WTC11 (cell line): ENCODE results near the gene PTPRN2. TPM values are rescaled to one million over a fixed set of nuclear protein-coding genes. Genes with fewer than 3 reads are reported as not detected.

Experiments
- ATAC-seq: fragments of 200-7000 bp; cut with Tn5 transposase; 2 replicates; pipeline ENCODE4 v1.10.0; 2021; ENCODE audit warnings: mild to moderate bottlenecking, moderate library complexity
- CTCF ChIA-PET: fragments of 300-600 bp; sonication (Branson Sonifier 250); formaldehyde crosslinking; loops from one replicate; lab custom pipeline; 2021; ENCODE audit warnings: antibody characterized with exemption; lab: Charles Lee
- POLR2A ChIA-PET: fragments of 350-600 bp; sonication (Branson Sonifier 250); formaldehyde crosslinking; loops from one replicate; lab custom pipeline; 2021; ENCODE audit warnings: antibody characterized with exemption; lab: Charles Lee
- DNase-seq: peaks from one replicate; pipeline ENCODE4 v3.0.0; 2021; ENCODE audit warnings: low spot score
- H3K27ac Mint-ChIP-seq: 2 replicates; pipeline ENCODE4 v1.8.0; 2021; ENCODE audit warnings: mixed read lengths
- H3K27me3 Mint-ChIP-seq: 2 replicates; pipeline ENCODE4 v1.8.0; 2021; ENCODE audit warnings: low read depth, mild to moderate bottlenecking, moderate library complexity, mixed read lengths
- H3K36me3 Mint-ChIP-seq: 2 replicates; pipeline ENCODE4 v1.8.0; 2021; ENCODE audit warnings: mixed read lengths
- H3K4me1 Mint-ChIP-seq: 2 replicates; pipeline ENCODE4 v1.8.0; 2022; ENCODE audit warnings: mixed read lengths
- H3K4me3 Mint-ChIP-seq: 2 replicates; pipeline ENCODE4 v1.8.0; 2021; ENCODE audit warnings: mild to moderate bottlenecking, moderate library complexity, mixed read lengths
- H3K9me3 Mint-ChIP-seq: 2 replicates; pipeline ENCODE4 v1.8.0; 2021; ENCODE audit warnings: mixed read lengths
- AFF4 ChIP-seq: sonication (generic); formaldehyde crosslinking; IDR thresholded peaks from 2 replicates; pipeline ENCODE4 v1.8.1; 2023; ENCODE audit warnings: mild to moderate bottlenecking, missing genetic modification reagents, borderline replicate concordance
- ARID4B ChIP-seq: sonication (generic); formaldehyde crosslinking; IDR thresholded peaks from 2 replicates; pipeline ENCODE4 v1.8.0; 2023; ENCODE audit warnings: missing genetic modification reagents, mild to moderate bottlenecking, borderline replicate concordance
- ATF1 ChIP-seq: sonication (generic); formaldehyde crosslinking; IDR thresholded peaks from 2 replicates; pipeline ENCODE4 v1.8.1; 2023; ENCODE audit warnings: mild to moderate bottlenecking, moderate library complexity, missing genetic modification reagents
- CBFB ChIP-seq: sonication (generic); formaldehyde crosslinking; IDR thresholded peaks from 2 replicates; pipeline ENCODE4 v1.8.1; 2022; ENCODE audit warnings: mild to moderate bottlenecking, low read depth, missing genetic modification reagents
- E2F1 ChIP-seq: sonication (generic); formaldehyde crosslinking; IDR thresholded peaks from 2 replicates; pipeline ENCODE4 v1.8.0; 2022; ENCODE audit warnings: mild to moderate bottlenecking, missing genetic modification reagents
- E2F5 ChIP-seq: sonication (generic); formaldehyde crosslinking; IDR thresholded peaks from 2 replicates; pipeline ENCODE4 v1.8.1; 2022; ENCODE audit warnings: mild to moderate bottlenecking, moderate library complexity, missing genetic modification reagents
- ERG ChIP-seq: fragments of 250-450 bp; sonication (Bioruptor Pico); IDR thresholded peaks from 2 replicates; pipeline ENCODE4 v1.8.0; 2021; ENCODE audit warnings: mild to moderate bottlenecking
- FOXP1 ChIP-seq: sonication (generic); formaldehyde crosslinking; IDR thresholded peaks from 2 replicates; pipeline ENCODE4 v1.8.0; 2022; ENCODE audit warnings: missing genetic modification reagents, mild to moderate bottlenecking, moderate library complexity, borderline replicate concordance
- GRHL2 ChIP-seq: fragments of 250-450 bp; sonication (Bioruptor Pico); IDR thresholded peaks from 2 replicates; pipeline ENCODE4 v1.8.0; 2022; ENCODE audit warnings: mild to moderate bottlenecking, moderate library complexity; ENCODE audit not compliant: insufficient replicate concordance, severe bottlenecking
- IRF1 ChIP-seq: sonication (generic); formaldehyde crosslinking; IDR thresholded peaks from 2 replicates; pipeline ENCODE4 v1.8.0; 2023; ENCODE audit warnings: missing genetic modification reagents
- MAX ChIP-seq: sonication (generic); formaldehyde crosslinking; IDR thresholded peaks from 2 replicates; pipeline ENCODE4 v1.8.0; 2022; ENCODE audit warnings: mild to moderate bottlenecking, missing genetic modification reagents
- MLX ChIP-seq: sonication (generic); formaldehyde crosslinking; IDR thresholded peaks from 2 replicates; pipeline ENCODE4 v1.8.1; 2023; ENCODE audit warnings: mild to moderate bottlenecking, missing genetic modification reagents, moderate library complexity
- NR2C2 ChIP-seq: sonication (generic); formaldehyde crosslinking; IDR thresholded peaks from 2 replicates; pipeline ENCODE4 v1.8.0; 2022; ENCODE audit warnings: mild to moderate bottlenecking, missing genetic modification reagents
- TEAD4 ChIP-seq: sonication (generic); formaldehyde crosslinking; IDR thresholded peaks from 2 replicates; pipeline ENCODE4 v1.8.0; 2022; ENCODE audit warnings: mild to moderate bottlenecking, missing genetic modification reagents
- ZNF317 ChIP-seq: sonication (generic); formaldehyde crosslinking; IDR thresholded peaks from 2 replicates; pipeline ENCODE4 v1.8.1; 2023; ENCODE audit warnings: low read depth, mild to moderate bottlenecking, moderate library complexity, missing genetic modification reagents, borderline replicate concordance
- ZNF396 ChIP-seq: fragments of 250-450 bp; sonication (Bioruptor Pico); IDR thresholded peaks from 2 replicates; pipeline ENCODE4 v1.8.0; 2021; ENCODE audit warnings: mild to moderate bottlenecking, moderate library complexity, borderline replicate concordance
- ZSCAN18 ChIP-seq: fragments of 250-450 bp; sonication (Bioruptor Pico); IDR thresholded peaks from 2 replicates; pipeline ENCODE4 v2.1.2; 2022; ENCODE audit warnings: mild to moderate bottlenecking, moderate library complexity
- total RNA-seq: library from RNA; stranded (reverse); gene quantifications from 3 replicates; pipeline ENCODE4 v1.2.3, GENCODE V29; 2021

The PTPRN2 gene
- total RNA-seq, 1 experiment from 2014 or later, result 4.7 TPM

GRCh38 chr7:157560710-157561522 is 1026.7 kb downstream of the PTPRN2 start:
- Mint-ChIP-seq H3K36me3 (no peaks in the 10 kb centered on the region; the same call in 1 of the 2 replicates), H3K27me3 (no peaks in the 10 kb centered on the region; the same call in 1 of the 2 replicates), H3K27ac (no peak overlapping the region), H3K4me3 (no peak overlapping the region), H3K4me1 (no peaks in the 10 kb centered on the region), H3K9me3 (0 out of 2 replicates have a peak, but pooled peaks cover 4% of the 10 kb centered on the region)
- TF ChIP-seq ZSCAN18 (no peak), MLX (no peak), GRHL2 (CRISPR knock-in tag) (no peak), E2F5 (CRISPR knock-in tag) (no peak), CBFB (CRISPR knock-in tag) (no peak), IRF1 (CRISPR knock-in tag) (no peak), AFF4 (no peak)
- no peak for ATAC-seq
- ChIA-PET CTCF (no interaction called here), POLR2A (no interaction called here)
- no peak for DNase-seq

- H3K4me1 Mint-ChIP-seq, result no peaks in the 10 kb centered on the region
- H3K9me3 Mint-ChIP-seq, result 0 out of 2 replicates have a peak, but pooled peaks cover 4% of the 10 kb centered on the region
- no peak overlapping the region for H3K4me3 Mint-ChIP-seq
- no peak overlapping the region for H3K27ac Mint-ChIP-seq
- no peaks in the 10 kb centered on the region; the same call in 1 of the 2 replicates for H3K27me3 Mint-ChIP-seq
- no peaks in the 10 kb centered on the region; the same call in 1 of the 2 replicates for H3K36me3 Mint-ChIP-seq
- POLR2A ChIA-PET, result no interaction called here
- no peak for DNase-seq
- no peak for ATAC-seq
- TF ChIP-seq NR2C2 (CRISPR knock-in tag) (no peak), ZNF317 (CRISPR knock-in tag) (no peak), ZNF396 (CRISPR knock-in tag) (no peak), ERG (CRISPR knock-in tag) (no peak), CBFB (CRISPR knock-in tag) (no peak), ATF1 (CRISPR knock-in tag) (no peak), TEAD4 (CRISPR knock-in tag) (no peak), E2F1 (CRISPR knock-in tag) (no peak), FOXP1 (no peak), ARID4B (CRISPR knock-in tag) (no peak), MAX (CRISPR knock-in tag) (no peak)
- TF ChIP-seq, all 79 proteins: peak for 0
- CTCF ChIA-PET, result no interaction called here
Observed at GRCh38 chr7:157560258-157560654, 1027.4 kb downstream of the PTPRN2 start.
